GM21529 (cell line): Measurements from ENCODE around the gene CD44.

Experiments used
- ATAC-seq: cut with Tn5 transposase; IDR thresholded peaks from one replicate; pipeline ENCODE4 v1.9.1; 2021; ENCODE audit not compliant: unreplicated experiment

The CD44 gene

DNA sequence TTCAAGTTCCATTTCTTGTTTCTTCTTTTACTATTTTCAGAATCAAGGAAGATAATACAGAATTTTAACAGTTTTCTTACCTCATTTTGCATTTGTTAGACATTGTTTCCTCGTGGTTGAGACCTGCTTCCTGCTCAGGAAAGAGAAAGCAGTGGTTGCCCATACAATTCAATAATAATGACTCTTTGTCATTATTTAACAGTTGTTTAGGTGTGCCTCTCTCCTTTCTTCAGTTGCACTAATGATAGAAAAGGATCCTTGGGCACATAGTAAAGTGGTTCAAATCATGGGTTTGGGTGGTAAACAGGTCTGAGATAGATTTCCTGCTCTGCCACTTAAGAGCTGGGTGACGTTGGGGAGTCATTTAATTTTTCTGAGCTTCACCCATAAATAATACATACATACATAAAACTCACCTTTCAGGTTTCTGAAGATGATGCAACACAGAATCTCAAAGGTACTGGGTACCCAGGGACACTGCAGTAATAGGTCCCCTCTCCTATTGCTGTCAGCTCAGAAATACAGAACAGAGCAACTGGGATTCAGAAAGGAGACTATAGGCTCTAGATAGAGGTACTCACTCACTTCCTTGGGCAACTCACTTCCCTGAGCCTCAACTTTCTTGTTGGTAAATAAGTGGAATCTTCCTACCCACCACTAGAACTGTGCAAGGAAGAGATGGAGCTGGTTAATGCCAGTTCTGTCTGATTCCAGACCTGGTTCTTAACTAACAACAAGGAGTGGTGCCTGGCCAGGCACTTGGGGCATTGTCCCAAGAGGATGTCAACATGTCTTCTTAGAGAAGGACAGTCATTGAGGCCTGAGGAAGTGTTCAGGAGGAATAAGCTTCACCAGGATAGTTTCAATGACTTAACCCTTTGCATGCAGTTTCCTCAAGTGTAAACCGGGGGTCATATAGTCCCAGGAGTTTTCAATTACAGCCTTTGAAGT is 34.9 kb downstream of the CD44 start:
- peak; percentile 23 for ATAC-seq

- ATAC-seq, result no peak
These were observed 35.7 kb downstream of the CD44 start for GRCh38 chr11:35174666-35175065.

GRCh38 chr11:35177370-35177769 is 38.4 kb downstream of the CD44 start:
- no peak for ATAC-seq

GRCh38 chr11:35178067-35178805 is 39.3 kb downstream of the CD44 start:
- ATAC-seq, result no peak

DNA sequence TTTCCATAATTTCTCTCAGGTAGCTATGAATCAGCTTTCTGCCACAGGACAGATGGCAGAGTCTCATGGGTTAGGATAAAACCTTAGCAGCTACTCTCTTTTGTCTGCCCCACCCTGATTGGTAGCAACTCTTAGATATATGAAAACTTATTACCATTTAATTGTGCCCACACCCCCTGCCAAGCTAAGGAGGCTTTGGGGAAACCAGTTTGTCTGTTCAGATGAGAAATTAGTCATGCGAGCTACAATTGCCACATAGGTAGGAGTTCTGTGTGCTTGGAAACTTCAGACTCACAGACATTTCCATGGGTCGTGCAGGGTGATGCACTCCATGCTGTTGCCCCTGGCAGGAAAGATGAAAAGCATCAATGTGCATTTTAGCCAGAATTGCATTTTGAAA is 39.9 kb downstream of the CD44 start:
- no peak for ATAC-seq

- no peak for ATAC-seq
These were observed 40.6 kb downstream of the CD44 start for GRCh38 chr11:35179466-35180135.

- ATAC-seq, result no peak
These were observed 41.6 kb downstream of the CD44 start for GRCh38 chr11:35180317-35181233.

DNA sequence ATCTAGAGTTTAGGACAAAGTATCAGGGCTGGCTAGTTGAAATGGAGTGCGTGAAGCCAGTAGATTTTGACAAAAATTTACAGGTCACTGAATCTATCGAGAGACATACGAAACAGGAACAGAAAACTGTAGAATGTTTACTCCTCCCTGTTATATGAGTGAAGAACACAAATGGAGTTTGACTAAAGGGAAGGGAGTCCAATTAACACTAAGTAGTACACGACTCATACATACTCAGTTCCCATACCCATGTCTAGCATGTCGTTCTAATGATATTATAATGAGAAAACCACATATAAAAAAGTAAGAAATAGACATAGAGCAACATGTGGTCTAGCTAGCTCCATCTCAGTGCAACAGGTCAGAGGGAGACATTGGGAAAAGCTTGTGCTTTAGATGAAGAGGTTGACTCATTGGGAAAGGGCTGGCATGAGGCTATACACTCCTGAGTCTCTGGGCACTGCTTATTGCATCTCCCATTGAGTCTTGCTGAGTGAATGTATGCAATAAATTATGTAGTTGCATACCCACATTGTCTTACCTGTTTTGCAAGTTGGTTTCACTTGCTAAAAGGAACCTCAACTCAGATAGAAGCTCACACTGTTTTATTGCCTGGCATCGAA is 43.5 kb downstream of the CD44 start:
- peak; percentile 72 for ATAC-seq

DNA sequence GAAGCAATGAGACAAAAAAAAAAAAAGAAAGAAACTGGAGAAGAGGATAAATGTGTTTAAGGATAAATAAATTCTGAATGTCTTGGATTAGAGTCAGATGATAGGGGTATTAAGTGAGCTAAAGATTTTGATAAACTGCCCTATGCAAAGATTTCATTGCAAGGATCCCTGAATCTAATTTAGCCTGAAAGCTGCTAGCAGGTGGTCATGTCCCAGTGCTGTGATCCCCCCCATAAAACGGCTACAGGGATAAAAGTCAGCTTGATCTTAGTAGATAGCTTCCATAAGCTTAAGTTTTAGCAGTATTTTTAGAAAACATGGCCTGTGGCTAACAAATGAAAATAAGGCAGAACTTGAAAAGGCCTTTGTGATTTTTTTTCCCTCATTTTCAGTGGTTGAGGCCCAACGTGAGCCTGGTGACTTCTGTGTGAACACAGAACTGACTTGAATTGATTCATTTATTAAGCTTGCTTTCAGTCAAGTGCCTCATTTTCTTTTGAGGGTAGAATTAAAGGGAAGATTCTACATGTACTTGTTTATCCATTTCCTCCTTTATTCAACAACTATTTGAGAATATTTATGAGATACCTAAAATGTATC is 44.5 kb downstream of the CD44 start:
- ATAC-seq, result no peak

DNA sequence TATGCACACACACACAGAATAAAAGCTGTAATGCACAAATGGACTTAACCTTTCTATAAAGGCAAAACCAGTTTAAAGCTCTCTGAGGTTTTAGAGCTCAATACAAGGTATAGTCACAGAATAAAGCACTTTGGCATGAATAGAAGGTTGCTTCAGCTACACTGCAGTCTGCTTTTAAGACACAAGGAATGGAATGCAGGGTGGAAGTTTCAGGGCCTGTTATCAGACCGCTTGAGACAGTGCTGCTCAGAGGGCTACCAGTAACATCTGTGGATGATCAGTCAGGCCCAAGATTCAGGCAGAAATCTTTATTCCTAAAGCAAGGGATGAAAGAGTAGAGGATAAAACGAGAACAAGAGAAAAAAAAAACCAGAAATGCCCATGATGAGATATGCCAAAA is 46.7 kb downstream of the CD44 start:
- ATAC-seq, result no peak

- ATAC-seq, result no peak
These were observed 49.0 kb downstream of the CD44 start for GRCh38 chr11:35187996-35188395.

DNA sequence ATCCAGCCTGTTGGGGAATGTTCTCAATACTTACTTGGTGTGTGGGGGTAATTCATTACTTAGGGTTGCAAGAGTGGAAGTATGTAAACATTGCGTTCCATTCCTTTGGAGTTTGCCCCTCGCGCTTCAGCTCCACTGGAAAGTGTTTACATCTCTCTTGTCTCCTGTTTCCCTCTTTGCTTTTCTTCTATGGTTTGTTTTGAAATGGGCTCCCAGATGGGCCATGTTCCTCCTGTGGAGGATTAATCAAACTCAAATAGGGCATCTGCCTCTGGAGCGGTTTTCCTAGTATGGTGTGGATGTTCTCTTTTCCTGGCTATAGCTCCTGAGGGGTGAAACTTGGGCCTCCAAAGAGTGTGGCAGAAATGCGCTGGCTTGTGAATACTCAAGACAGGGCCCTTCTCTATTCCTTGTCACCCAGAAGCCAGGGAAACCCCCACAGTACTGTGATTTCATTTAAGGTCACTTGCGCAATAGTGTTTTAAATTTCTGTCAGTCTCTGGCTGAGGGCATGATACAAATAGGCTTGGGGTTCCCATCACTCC is 51.9 kb downstream of the CD44 start:
- no peak for ATAC-seq

GRCh38 chr11:35192347-35192746 is 53.4 kb downstream of the CD44 start:
- no peak for ATAC-seq

- no peak for ATAC-seq
These were observed 54.8 kb downstream of the CD44 start for GRCh38 chr11:35193767-35194166.

DNA sequence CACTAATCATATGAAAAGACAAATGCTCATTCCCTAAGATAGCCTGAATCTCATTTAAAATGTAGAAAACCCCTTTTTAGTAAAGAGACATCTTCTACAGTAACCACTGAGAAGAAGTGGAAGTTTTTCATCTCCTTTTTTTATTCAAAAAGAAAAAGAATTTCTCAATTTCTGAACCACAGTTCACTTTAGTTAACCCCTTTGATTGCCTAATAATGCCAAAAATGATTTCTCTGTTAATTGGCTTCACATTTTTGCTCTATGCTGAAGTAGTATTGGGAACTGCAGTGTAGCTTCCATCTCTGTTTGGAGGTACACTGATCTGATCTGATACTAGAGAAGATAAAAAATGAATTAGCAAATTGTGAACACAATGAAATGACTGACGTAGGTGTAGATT is 58.3 kb downstream of the CD44 start:
- ATAC-seq, result no peak

- ATAC-seq, result no peak
These were observed 61.9 kb downstream of the CD44 start for GRCh38 chr11:35200811-35201341.

- no peak for ATAC-seq
These were observed 65.6 kb downstream of the CD44 start for GRCh38 chr11:35204614-35205013.

GRCh38 chr11:35206616-35207015 is 67.6 kb downstream of the CD44 start:
- no peak for ATAC-seq
